ENCODE data around the gene ABLIM3. TPM values are rescaled to one million over a fixed set of nuclear protein-coding genes. Genes with fewer than 3 reads are reported as not detected.

Gene ABLIM3
- total RNA-seq, 1 donor from 2014 or later, result not detected

DNA sequence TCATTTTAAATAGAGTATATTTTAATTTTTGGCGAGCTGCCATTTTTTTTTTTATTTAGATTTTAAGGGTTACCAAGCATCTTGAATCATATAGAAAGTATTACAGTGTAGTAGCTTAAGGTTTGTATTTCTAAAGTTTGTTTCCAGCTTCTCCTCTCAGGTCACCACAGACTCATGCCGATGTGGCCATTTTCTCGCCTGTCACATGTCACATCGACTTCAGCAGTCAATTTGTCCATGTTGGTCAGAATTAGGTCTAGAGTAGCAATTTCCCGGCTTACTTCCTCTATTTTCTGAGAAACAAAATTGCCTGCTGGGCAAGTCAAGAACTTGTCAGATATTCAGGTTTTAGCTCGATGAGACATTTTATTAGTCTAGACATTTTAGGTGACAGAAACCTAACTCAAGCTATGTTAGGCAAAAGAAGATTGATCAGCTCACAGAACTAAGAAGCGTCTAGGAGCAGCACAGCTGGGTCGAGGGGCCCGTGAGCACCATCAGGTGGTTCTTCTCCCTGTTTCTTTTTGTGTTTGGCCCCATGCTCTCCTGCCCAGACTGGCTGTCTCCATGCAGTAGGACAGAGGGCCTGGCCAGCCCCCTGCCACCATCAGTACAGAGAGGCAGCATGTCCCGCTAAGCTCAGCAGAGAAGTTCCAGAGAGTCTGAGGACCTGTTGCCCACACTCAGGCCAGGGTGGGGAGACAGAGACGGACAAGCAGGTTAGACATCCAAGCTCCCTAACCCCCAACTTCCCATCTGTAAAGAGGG lies 82.0 kb downstream of the ABLIM3 start:
- no peak overlapping the region for H3K27ac Mint-ChIP-seq
- no peaks in the 10 kb centered on the region for H3K4me1 Mint-ChIP-seq (ENCODE audit: low read depth)
- DNase-seq (ENCODE audit: low spot score), result no peak
- H3K27me3 Mint-ChIP-seq (ENCODE audit: insufficient read depth), result peaks cover 3% of the 10 kb centered on the region
- H3K36me3 Mint-ChIP-seq (ENCODE audit: low read depth), result no peaks in the 10 kb centered on the region
- no peak overlapping the region for H3K4me3 Mint-ChIP-seq
- intact Hi-C loops (cut with micrococcal nuclease), result no loop called here
- no peaks in the 10 kb centered on the region for H3K9me3 Mint-ChIP-seq

DNA sequence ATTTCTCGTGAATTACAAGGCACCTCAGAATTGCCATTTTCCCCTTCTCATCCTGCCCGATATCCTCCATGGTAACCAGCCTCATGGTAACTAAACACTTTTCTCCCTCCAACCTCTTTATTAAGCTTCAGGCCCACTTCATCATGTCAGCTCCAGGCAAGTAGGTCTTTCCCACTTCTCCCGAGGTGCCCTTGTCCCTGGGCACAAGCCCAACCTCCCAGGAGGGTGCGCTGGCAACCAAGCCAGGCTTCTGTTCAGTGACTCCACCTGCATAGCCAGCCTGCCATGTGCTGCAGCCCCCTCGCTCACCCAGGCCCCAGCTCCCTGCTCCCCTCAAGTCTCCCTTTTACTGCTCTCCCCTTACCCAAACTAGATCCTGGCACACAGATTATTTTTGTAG lies 83.0 kb downstream of the ABLIM3 start:
- Mint-ChIP-seq H3K27me3 (ENCODE audit: insufficient read depth) (peaks cover 3% of the 10 kb centered on the region), H3K4me3 (no peak overlapping the region), H3K36me3 (ENCODE audit: low read depth) (no peaks in the 10 kb centered on the region), H3K9me3 (no peaks in the 10 kb centered on the region), H3K27ac (no peak overlapping the region), H3K4me1 (ENCODE audit: low read depth) (no peaks in the 10 kb centered on the region)
- no peak for DNase-seq (ENCODE audit: low spot score)
- intact Hi-C loops (cut with micrococcal nuclease), result no loop called here

DNA sequence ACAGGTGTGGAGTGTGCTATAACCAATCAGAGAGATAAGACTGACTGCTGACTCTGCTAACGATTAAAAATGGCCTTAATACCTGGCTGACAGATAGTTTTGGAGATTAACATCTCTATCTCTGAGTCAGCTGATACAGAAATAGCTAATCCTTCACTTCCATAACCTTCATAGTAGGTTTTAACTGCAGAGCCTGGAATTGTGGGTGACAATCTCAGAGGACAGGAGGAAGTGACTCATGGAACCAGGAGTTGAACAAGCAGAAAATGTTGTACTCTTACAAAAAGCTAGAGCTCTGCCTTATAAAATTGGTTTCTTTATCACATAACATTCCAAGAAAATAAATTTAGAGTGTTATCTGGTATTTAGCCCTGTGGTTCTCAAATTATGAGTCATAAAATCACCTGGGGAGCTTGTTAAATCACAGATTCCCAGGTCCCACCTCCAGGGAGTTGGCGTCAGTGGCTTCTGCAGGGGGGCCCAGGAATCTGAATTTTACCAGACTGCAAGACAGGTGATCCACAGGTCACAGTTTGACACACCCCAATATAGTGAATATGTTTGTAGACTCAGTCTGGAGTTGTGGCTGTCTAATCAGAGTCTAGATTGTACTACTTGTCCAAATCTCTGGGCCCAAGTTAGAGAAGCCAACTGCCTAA lies 86.0 kb downstream of the ABLIM3 start:
- DNase-seq (ENCODE audit: low spot score), result no peak
- no peak overlapping the region for H3K27ac Mint-ChIP-seq
- intact Hi-C loops (cut with micrococcal nuclease), result no loop called here
- no peaks in the 10 kb centered on the region for H3K36me3 Mint-ChIP-seq (ENCODE audit: low read depth)
- peaks cover 7% of the 10 kb centered on the region for H3K27me3 Mint-ChIP-seq (ENCODE audit: insufficient read depth)
- no peak overlapping the region for H3K4me3 Mint-ChIP-seq
- H3K9me3 Mint-ChIP-seq, result no peaks in the 10 kb centered on the region
- no peaks in the 10 kb centered on the region for H3K4me1 Mint-ChIP-seq (ENCODE audit: low read depth)

DNA sequence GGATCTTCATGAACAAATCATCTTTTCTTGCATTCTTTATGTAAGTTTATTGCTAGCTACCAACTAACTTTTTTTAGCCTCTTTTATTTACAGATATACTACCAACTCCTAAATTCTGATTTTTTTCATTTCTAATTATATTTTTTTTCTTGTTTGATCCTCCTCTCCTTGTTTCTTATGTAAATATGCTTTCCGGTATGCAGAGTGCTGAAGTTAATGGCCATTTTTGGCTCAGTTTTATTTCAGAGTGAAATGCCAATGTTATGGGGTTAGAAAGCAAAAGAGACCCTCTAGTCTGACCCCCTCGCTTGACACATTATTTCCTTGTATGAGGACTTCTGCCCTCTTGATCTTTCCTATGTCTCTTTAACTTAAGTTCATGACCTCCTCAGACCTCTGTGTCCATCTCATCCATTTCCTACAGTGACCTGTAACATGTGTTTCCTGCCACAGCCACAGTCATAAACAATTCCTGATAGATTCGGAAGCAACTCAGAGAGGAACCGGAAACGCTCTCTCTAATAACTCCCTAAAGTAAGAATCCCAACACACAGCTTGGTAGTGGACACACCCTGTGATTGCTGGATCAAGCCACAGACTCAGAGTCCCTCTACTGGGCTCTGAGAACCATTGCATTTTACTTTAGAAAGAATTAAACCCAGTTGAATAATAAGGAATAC lies 87.5 kb downstream of the ABLIM3 start:
- H3K27me3 Mint-ChIP-seq (ENCODE audit: insufficient read depth), result peaks cover 8% of the 10 kb centered on the region
- no peaks in the 10 kb centered on the region for H3K4me1 Mint-ChIP-seq (ENCODE audit: low read depth)
- intact Hi-C loops (cut with micrococcal nuclease), result no loop called here

DNA sequence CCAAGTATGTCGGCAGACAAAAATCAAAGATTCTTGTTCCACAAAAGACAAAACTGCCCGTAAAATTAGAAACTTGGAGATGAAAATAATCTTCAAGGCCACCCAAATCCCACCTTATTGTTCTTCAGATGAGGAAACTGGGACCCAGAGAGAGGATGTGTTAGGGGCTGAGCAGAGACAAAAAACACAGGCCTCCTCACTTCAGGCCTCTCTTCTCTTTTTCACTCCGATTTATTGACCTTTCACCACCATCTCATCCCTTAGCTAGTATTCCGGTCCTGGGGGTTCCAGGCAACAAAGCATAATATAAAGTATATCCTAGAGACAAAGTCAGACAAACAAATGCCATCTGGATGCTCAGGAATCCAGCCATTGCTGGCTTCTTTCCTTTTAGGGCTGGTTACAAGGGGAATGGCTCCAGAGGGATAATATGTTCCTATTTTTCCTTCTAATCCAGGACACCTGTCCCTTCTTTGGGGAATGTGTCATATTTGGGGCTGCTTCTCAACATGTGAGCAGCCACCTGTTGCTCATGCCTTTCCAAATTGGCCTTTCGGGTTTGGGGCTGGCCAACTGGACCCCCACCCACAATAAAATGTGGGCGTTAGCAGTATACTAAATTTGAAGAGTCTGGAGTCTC lies 88.1 kb downstream of the ABLIM3 start:
- intact Hi-C loops (cut with micrococcal nuclease), result no loop called here
- Mint-ChIP-seq H3K36me3 (ENCODE audit: low read depth) (no peaks in the 10 kb centered on the region), H3K27me3 (ENCODE audit: insufficient read depth) (peaks cover 12% of the 10 kb centered on the region), H3K4me1 (ENCODE audit: low read depth) (no peaks in the 10 kb centered on the region), H3K9me3 (no peaks in the 10 kb centered on the region), H3K27ac (no peak overlapping the region), H3K4me3 (no peak overlapping the region)
- no peak for DNase-seq (ENCODE audit: low spot score)

More for the DNA sequence above, 87.5 kb downstream of the ABLIM3 start:
- no peak for DNase-seq (ENCODE audit: low spot score)
- no peak overlapping the region for H3K27ac Mint-ChIP-seq
- H3K36me3 Mint-ChIP-seq (ENCODE audit: low read depth), result no peaks in the 10 kb centered on the region
- no peaks in the 10 kb centered on the region for H3K9me3 Mint-ChIP-seq
- H3K4me3 Mint-ChIP-seq, result no peak overlapping the region

DNA sequence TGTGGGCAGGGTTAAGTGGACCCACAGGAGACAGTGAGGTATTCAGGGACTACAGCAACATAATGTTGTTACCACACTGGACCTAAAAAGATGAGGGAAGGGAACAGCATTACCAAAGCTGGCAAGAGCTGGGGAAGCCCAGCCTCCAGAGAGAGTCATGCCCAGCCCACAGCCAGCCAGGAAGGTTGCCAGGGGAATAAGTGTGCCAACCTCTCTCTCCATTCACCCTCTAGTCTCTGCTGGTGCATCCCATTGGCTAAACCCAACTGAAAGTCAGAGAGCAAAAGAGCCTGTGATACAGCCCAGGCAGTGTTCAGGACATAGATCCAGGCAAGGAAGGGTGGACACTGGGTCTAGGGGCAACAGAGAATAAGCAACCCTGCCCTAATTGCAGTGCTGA lies 94.5 kb downstream of the ABLIM3 start:
- no peak for DNase-seq (ENCODE audit: low spot score)
- Mint-ChIP-seq H3K36me3 (ENCODE audit: low read depth) (no peaks in the 10 kb centered on the region), H3K9me3 (no peaks in the 10 kb centered on the region), H3K4me1 (ENCODE audit: low read depth) (peaks cover 9% of the 10 kb centered on the region), H3K27ac (no peak overlapping the region), H3K27me3 (ENCODE audit: insufficient read depth) (peaks cover 26% of the 10 kb centered on the region), H3K4me3 (no peak overlapping the region)
- intact Hi-C loops (cut with micrococcal nuclease), result no loop called here

DNA sequence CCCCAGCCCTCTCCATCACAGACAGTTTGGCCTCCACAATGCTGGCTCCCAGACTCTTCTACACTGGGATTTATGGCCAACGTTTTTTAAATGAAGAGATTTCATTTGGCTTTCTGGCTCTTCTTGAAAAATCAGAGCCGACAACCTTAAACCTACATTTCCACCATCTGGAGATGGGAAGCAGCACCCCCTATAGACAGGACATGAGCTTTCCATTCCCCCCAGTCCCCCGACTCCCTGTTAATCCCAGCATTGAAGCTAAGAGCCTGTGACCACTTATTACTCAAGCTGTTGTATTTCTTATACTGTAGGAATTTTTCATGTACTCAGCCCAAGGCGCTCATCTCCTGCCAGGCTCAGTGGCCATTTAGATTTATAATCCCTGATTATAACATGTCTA lies 96.4 kb downstream of the ABLIM3 start:
- no peak for DNase-seq (ENCODE audit: low spot score)
- Mint-ChIP-seq H3K4me1 (ENCODE audit: low read depth) (peaks cover 16% of the 10 kb centered on the region), H3K9me3 (no peaks in the 10 kb centered on the region), H3K27me3 (ENCODE audit: insufficient read depth) (peaks cover 24% of the 10 kb centered on the region), H3K36me3 (ENCODE audit: low read depth) (no peaks in the 10 kb centered on the region), H3K27ac (no peak overlapping the region), H3K4me3 (no peak overlapping the region)
- intact Hi-C loops (cut with micrococcal nuclease), result no loop called here

DNA sequence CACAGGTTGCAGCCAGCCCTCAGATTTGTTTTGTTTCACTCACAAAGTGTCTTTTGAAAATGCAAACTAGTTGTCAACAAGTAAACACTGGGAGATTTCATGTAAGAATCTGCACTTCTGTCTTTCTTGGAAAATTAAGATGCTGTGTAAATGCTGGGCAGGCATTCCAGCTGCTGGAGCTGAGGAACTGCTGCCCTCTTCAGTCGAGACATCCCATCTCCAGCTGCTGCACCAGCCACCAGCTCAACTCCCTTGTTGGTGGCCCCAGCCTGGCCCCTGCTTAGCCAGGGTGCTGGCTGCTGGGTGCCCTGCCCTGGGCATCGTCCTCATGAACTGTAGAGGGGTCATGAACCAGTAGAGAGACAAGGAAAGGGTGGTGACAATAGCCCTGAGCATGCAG lies 97.2 kb downstream of the ABLIM3 start:
- intact Hi-C loops (cut with micrococcal nuclease), result no loop called here
- DNase-seq (ENCODE audit: low spot score), result no peak
- Mint-ChIP-seq H3K27ac (no peak overlapping the region), H3K9me3 (no peaks in the 10 kb centered on the region), H3K4me3 (no peak overlapping the region), H3K4me1 (ENCODE audit: low read depth) (peaks cover 16% of the 10 kb centered on the region), H3K36me3 (ENCODE audit: low read depth) (no peaks in the 10 kb centered on the region), H3K27me3 (ENCODE audit: insufficient read depth) (peaks cover 24% of the 10 kb centered on the region)

DNA sequence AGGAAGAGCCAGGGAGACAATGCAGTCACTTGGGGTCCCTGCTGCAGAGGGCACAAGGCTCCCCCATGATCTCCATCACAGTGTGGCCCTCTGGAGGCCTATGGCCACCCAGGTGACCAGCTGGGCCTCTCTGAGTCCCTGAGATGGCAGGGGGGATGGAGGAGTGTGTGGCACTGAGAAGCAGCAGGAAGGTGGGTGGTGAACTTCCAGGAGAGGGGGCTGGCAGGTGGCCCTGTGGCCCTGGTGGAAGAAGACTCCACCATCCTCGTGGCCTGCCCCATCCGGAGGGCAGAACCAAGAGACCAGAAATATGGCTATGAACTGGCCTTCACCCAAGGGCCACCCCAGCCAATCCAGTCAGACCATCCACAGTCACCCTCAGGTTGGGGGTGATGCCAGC lies 98.6 kb downstream of the ABLIM3 start:
- Mint-ChIP-seq H3K36me3 (ENCODE audit: low read depth) (no peaks in the 10 kb centered on the region), H3K27me3 (ENCODE audit: insufficient read depth) (peaks cover 17% of the 10 kb centered on the region), H3K27ac (peak overlapping the region; percentile 69), H3K4me3 (no peak overlapping the region), H3K9me3 (no peaks in the 10 kb centered on the region), H3K4me1 (ENCODE audit: low read depth) (peaks cover 16% of the 10 kb centered on the region)
- no peak for DNase-seq (ENCODE audit: low spot score)
- intact Hi-C loops (cut with micrococcal nuclease), result no loop called here

DNA sequence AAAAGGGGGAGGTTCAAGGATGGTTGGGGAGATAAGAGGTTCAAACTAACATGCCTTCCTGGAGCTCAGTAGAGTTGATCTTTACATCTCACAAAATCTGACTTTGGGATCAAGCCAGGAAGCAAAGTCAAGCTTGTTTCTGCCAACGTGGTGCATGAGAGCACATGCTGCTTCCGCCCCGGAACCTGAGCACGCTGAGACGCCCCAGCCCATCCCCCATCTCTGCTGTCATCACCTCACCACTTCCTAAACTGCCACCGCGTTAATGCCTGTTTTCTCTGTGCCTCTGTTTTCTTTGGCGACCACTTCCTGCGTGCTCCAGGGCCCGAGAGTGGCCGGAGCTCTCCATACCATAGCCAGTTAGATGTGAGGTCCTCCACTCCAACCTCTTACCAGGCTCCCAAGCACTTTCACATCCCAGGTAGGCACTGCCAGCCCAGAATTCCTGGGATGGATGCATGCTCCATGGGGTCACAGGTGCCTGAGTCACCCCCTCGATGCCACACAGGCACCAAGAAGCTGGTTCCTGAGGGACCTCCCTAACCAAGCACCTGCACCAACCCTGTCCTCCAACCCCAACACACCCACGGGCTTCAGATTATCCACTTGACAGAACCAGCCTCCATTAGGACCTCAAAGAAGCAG lies 99.2 kb downstream of the ABLIM3 start:
- intact Hi-C loops (cut with micrococcal nuclease), result no loop called here

DNA sequence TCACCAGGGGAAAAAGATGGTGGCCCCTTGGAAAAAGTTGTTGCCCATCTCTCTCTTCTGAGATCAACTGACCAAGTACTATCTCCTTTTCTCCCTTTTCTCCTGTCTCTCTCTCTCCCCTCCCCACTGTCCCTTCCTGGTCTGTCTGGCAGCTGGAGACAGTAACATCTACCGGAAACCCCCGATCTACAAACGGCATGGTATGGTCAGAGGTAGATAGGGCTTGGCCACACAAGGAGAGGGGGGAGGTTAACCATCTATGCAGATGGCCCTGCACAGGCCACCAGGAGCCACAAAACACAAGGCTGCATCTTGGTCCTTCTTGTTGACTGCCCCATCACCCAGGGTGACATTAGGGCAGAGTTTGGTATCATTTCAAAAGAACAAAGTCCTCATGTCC lies 101.0 kb downstream of the ABLIM3 start:
- no peak overlapping the region for H3K27ac Mint-ChIP-seq
- no peaks in the 10 kb centered on the region for H3K9me3 Mint-ChIP-seq
- H3K27me3 Mint-ChIP-seq (ENCODE audit: insufficient read depth), result peaks cover 4% of the 10 kb centered on the region
- intact Hi-C loops (cut with micrococcal nuclease), result no loop called here
- DNase-seq (ENCODE audit: low spot score), result no peak
- peaks cover 16% of the 10 kb centered on the region for H3K4me1 Mint-ChIP-seq (ENCODE audit: low read depth)
- no peaks in the 10 kb centered on the region for H3K36me3 Mint-ChIP-seq (ENCODE audit: low read depth)
- no peak overlapping the region for H3K4me3 Mint-ChIP-seq

More for the DNA sequence above, 99.2 kb downstream of the ABLIM3 start:
- peak; percentile 65 for DNase-seq (ENCODE audit: low spot score)
- H3K27ac Mint-ChIP-seq, result peak overlapping the region; percentile 69
- no peaks in the 10 kb centered on the region for H3K9me3 Mint-ChIP-seq
- peak overlapping the region; percentile 35 for H3K4me3 Mint-ChIP-seq
- peaks cover 16% of the 10 kb centered on the region for H3K4me1 Mint-ChIP-seq (ENCODE audit: low read depth)
- H3K27me3 Mint-ChIP-seq (ENCODE audit: insufficient read depth), result peaks cover 14% of the 10 kb centered on the region
- no peaks in the 10 kb centered on the region for H3K36me3 Mint-ChIP-seq (ENCODE audit: low read depth)

DNA sequence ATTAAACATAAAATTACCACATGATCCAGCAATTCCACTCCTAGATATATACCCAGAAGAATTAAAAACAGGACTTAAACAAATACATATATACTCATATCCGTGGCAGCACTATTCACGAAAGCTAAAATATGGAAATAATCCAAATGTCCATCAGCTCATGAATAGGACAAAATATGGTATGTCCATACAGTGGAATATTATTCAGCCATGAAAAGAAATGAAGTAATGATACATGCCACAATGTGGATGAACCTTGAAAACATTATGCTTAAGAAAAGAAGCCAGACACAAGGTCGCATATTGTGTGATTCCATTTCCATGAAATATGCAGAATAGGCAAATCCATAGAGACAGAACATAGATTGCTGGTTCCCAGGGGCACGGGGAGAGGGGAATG lies 105.6 kb downstream of the ABLIM3 start:
- no peaks in the 10 kb centered on the region for H3K9me3 Mint-ChIP-seq
- H3K4me3 Mint-ChIP-seq, result no peak overlapping the region

More for the DNA sequence above, 105.6 kb downstream of the ABLIM3 start:
- Mint-ChIP-seq H3K4me1 (ENCODE audit: low read depth) (no peaks in the 10 kb centered on the region), H3K27ac (no peak overlapping the region), H3K36me3 (ENCODE audit: low read depth) (no peaks in the 10 kb centered on the region), H3K27me3 (ENCODE audit: insufficient read depth) (peaks cover 5% of the 10 kb centered on the region)
- intact Hi-C loops (cut with micrococcal nuclease), result no loop called here
- DNase-seq (ENCODE audit: low spot score), result no peak

All from activated T-helper 1 cell treated with anti-CD3 and anti-CD28 coated beads, Interleukin-12 subunit alpha, Interleukin-12 subunit beta, Interleukin-2, Interleukin-4 antibody, amounts not matched to agents 30 ng/mL and 10 ng/mL and 1 ng/mL, durations not matched to agents 14 hours and 24 hours and 36 hours (primary cell).